GM19467 (cell line): ENCODE data around the gene DLX4.

Experiments
- ATAC-seq: cut with Tn5 transposase; IDR thresholded peaks from one replicate; pipeline ENCODE4 v1.9.1; 2021; ENCODE audit warnings: mild to moderate bottlenecking, moderate library complexity; ENCODE audit not compliant: unreplicated experiment

Gene DLX4

GRCh38 chr17:49969134-49969759, at the start of gene DLX4:
TSS of gene DLX4 (plus strand) at chr17:49969190. CDS start at chr17:49969469, 279 bp downstream.
- no peak for ATAC-seq

GRCh38 chr17:49920030-49920769, 48.8 kb upstream of the DLX4 start:
- ATAC-seq: no peak

- ATAC-seq: no peak
These were observed 46.9 kb upstream of the DLX4 start for GRCh38 chr17:49922095-49922494.

- ATAC-seq: no peak
These were observed 44.9 kb upstream of the DLX4 start for GRCh38 chr17:49924116-49924515.

- no peak for ATAC-seq
These were observed 44.4 kb upstream of the DLX4 start for GRCh38 chr17:49924589-49924988.

GRCh38 chr17:49925921-49926320, 43.1 kb upstream of the DLX4 start:
- no peak for ATAC-seq

GRCh38 chr17:49926886-49927285, 42.1 kb upstream of the DLX4 start:
- ATAC-seq: no peak

GRCh38 chr17:49928126-49928800, 40.7 kb upstream of the DLX4 start:
- no peak for ATAC-seq

- no peak for ATAC-seq
These were observed 40.0 kb upstream of the DLX4 start for GRCh38 chr17:49928837-49929475.

- ATAC-seq: no peak
These were observed 38.1 kb upstream of the DLX4 start for GRCh38 chr17:49930880-49931279.

GRCh38 chr17:49931416-49932137, 37.4 kb upstream of the DLX4 start:
- ATAC-seq: no peak

GRCh38 chr17:49932138-49932723, 36.8 kb upstream of the DLX4 start:
- no peak for ATAC-seq

GRCh38 chr17:49932901-49933300, 36.1 kb upstream of the DLX4 start:
- no peak for ATAC-seq

GRCh38 chr17:49935526-49936210, 33.3 kb upstream of the DLX4 start:
- ATAC-seq: no peak

GRCh38 chr17:49936386-49936785, 32.6 kb upstream of the DLX4 start:
- ATAC-seq: no peak

- no peak for ATAC-seq
These were observed 29.7 kb upstream of the DLX4 start for GRCh38 chr17:49939318-49939717.

- no peak for ATAC-seq
These were observed 27.6 kb upstream of the DLX4 start for GRCh38 chr17:49941427-49941826.

GRCh38 chr17:49942947-49943346, 26.0 kb upstream of the DLX4 start:
- no peak for ATAC-seq

- no peak for ATAC-seq
These were observed 24.6 kb upstream of the DLX4 start for GRCh38 chr17:49944273-49944870.

GRCh38 chr17:49946208-49946607, 22.8 kb upstream of the DLX4 start:
- no peak for ATAC-seq
